Measurements from ENCODE around the gene HAAO.

The HAAO gene

DNA sequence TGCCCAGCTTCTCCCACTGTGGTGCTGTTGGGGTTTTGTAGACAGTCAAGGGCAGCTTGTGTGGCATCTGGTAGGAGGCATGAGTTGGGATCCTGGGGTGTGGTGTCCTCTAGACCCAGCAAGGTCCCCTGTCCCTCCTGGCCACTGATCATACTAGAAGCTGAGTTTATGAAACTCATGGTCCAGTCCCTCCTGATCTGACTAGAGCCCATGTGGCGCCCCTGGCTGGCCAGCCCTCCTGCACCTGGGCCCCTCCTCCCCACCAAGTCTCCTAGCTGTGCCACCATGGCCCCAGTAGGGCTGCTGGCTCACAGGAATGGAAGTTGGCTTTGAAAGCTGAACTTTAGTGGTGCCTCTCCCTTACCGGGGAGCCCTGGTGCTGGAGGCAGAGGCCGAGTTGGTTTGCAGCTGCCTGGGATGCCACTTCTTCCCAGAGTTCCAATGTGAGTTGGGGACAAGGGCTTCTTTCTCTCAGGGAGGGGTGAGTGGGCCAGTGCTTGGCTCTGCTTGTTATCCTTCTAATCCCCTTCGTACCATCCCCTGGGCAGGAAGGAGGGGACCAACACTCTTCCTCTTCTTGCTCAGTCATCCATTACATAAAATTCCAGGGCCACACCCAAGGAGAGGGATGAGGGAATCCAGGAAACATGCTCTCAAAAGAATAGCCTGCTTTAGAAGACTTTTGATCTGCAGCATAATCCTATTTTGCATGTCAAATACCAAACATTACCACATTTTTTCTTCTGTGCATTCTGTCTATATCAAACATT is 37.5 kb upstream of the HAAO start:
- no peaks in the 10 kb centered on the region for H3K36me3 ChIP-seq (ENCODE audit: insufficient read depth, low read length)
- peaks cover 5% of the 10 kb centered on the region for H3K27me3 ChIP-seq (ENCODE audit: insufficient read depth, low read length)
- peaks cover 3% of the 10 kb centered on the region; the same call in 1 of the 2 replicates for H3K4me1 ChIP-seq (ENCODE audit: insufficient read depth, low read length)
- no peak overlapping the region for H3K9ac ChIP-seq (ENCODE audit: low read depth, low read length)
- H3K27ac ChIP-seq (ENCODE audit: low read depth, low read length), result no peak overlapping the region
- WGBS, result 78% methylated on average over 4 of the region's 4 CpGs
- H3K9me3 ChIP-seq (ENCODE audit: insufficient read depth, low read depth, low read length), result no peaks in the 10 kb centered on the region
- H3K4me3 ChIP-seq (ENCODE audit: low read length), result no peak overlapping the region

DNA sequence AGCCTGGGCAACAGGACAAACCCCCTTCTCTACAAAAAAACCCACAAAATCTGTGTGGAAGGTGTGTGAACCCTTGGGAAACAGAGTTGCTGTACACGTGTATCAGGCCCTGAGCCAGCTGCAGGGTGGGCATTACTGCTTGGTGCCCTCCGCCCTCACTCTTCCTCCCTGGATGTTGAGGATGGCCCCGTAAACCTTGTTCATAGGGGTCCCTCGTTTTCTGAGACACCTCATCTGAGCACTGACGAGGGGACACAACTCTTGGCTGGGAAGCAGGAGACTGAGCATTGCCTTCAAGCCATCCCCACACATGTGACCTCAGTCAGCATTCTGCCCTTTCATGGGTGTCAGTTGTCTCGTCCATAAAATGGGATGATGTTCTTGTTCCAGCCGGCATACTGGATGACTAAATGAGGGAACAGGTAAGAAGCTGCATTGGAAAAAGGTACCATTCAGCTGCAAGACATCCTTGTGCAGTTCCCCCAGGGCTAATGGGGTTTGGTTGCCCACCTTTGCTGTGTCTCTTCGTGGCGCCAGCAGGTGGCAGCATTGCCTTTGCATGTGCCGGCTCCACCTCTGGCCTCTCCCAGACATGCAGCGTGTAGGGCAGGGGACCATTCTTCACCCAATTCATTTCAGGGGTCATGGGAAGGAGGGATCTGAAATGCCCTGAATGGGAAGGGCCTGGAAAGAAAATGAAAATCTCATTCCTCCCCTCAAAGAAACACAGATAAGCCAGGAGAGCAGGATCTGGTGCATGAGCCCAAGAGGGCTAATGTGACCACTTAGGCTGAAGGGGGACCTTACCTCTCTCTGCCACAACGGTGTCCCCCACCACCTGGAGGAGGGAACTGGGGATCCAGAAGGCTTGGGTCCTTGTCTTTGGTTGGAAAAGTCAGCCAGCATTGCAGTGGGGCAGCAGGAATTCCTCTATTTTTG is 36.4 kb upstream of the HAAO start:
- Histone ChIP-seq H3K9me3 (ENCODE audit: insufficient read depth, low read depth, low read length) (no peaks in the 10 kb centered on the region), H3K36me3 (ENCODE audit: insufficient read depth, low read length) (no peaks in the 10 kb centered on the region), H3K27me3 (ENCODE audit: insufficient read depth, low read length) (peaks cover 5% of the 10 kb centered on the region), H3K9ac (ENCODE audit: low read depth, low read length) (no peak overlapping the region), H3K27ac (ENCODE audit: low read depth, low read length) (no peak overlapping the region), H3K4me3 (ENCODE audit: low read length) (no peak overlapping the region), H3K4me1 (ENCODE audit: insufficient read depth, low read length) (peaks cover 3% of the 10 kb centered on the region; the same call in 1 of the 2 replicates)
- WGBS, result 44% methylated on average over 11 of the region's 12 CpGs

DNA sequence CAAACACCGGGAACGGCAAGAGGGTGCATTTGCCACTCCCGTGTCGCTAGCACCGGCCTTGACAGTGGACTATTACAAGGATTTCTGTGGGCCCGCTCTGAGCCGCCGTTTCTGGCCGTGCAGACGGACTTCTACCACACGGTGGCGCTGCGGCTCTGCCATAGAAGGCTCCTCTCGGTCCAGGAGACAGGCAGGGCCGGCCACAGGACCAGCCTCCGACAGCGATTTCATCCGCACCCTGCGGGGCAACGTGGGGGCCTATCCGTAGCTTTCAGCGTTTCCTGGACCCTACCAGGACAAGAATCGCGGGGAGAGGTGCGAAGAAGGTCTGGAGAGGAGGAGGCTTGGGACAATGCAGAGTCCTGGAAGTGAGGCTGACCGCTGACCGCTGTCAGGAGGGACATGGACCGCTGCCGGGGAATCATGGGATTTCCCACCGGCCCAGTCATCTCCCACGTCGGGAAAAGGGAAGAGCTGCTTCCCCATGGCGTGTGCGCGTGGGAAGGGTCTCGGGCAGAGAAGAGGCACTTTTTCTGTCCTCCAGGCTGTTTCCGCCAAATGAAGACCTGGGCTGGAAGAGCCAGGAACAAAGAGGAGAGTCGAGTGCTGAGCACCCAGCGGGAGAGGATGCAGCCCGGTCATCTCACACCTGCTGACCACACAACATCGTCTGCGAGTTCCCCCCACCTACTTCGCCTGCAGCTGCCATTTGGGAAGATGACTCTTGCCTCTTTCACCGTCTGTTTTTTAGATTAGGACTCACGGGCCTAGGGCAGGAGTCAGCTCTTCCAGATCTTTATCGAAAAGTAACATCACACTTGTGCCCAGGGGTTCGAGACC is 35.5 kb upstream of the HAAO start:
- H3K27ac ChIP-seq (ENCODE audit: low read depth, low read length), result no peak overlapping the region
- H3K27me3 ChIP-seq (ENCODE audit: insufficient read depth, low read length), result peaks cover 5% of the 10 kb centered on the region
- no peak overlapping the region for H3K9ac ChIP-seq (ENCODE audit: low read depth, low read length)
- H3K9me3 ChIP-seq (ENCODE audit: insufficient read depth, low read depth, low read length), result no peaks in the 10 kb centered on the region
- H3K4me1 ChIP-seq (ENCODE audit: insufficient read depth, low read length), result peaks cover 3% of the 10 kb centered on the region; the same call in 1 of the 2 replicates
- WGBS, result 37% methylated on average over 47 of the region's 47 CpGs
- H3K4me3 ChIP-seq (ENCODE audit: low read length), result peak overlapping the region; percentile 38
- no peaks in the 10 kb centered on the region for H3K36me3 ChIP-seq (ENCODE audit: insufficient read depth, low read length)

DNA sequence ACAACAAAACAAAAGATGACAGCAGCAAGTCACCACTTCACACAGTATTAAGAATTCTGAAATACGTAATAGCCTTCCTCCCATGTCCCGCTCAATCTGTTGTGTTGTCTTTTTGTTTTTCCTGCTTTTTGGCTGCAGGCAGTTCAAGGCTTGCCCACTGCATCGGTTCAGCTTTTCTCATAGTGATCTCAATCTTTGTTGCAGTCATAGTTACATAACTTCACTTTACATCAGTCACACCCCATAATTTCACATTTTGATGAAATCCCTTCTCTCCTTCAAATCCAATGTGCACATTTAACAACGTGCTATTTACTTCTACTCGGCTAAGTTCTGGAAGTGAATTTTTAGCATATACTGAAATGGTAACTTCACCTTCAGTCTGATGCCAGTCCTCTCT is 33.8 kb upstream of the HAAO start:
- Histone ChIP-seq H3K4me3 (ENCODE audit: low read length) (no peak overlapping the region), H3K4me1 (ENCODE audit: insufficient read depth, low read length) (peaks cover 3% of the 10 kb centered on the region; the same call in 1 of the 2 replicates), H3K27me3 (ENCODE audit: insufficient read depth, low read length) (peaks cover 5% of the 10 kb centered on the region), H3K9ac (ENCODE audit: low read depth, low read length) (no peak overlapping the region), H3K36me3 (ENCODE audit: insufficient read depth, low read length) (no peaks in the 10 kb centered on the region), H3K9me3 (ENCODE audit: insufficient read depth, low read depth, low read length) (no peaks in the 10 kb centered on the region), H3K27ac (ENCODE audit: low read depth, low read length) (no peak overlapping the region)
- WGBS, result 93% methylated on average over 5 of the region's 5 CpGs

DNA sequence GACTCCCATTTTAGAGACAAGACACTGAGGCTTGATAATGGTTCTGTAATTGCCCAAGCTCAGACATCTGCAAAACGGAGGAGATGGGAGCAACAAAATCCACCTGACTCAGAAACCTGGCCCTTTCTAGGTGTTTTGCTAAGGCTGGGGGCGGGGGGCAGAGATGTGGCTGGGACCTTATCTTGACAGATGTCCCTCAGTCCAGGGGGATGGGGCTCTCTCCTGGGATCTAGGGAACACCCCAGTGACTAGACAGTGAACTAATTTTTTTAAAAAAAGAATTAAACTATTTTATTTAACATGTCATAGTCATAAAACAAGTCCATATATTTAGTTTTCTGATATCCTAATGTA is 32.0 kb upstream of the HAAO start:
- Histone ChIP-seq H3K27ac (ENCODE audit: low read depth, low read length) (no peak overlapping the region), H3K27me3 (ENCODE audit: insufficient read depth, low read length) (peaks cover 5% of the 10 kb centered on the region), H3K9ac (ENCODE audit: low read depth, low read length) (no peak overlapping the region), H3K36me3 (ENCODE audit: insufficient read depth, low read length) (no peaks in the 10 kb centered on the region), H3K4me3 (ENCODE audit: low read length) (no peak overlapping the region), H3K9me3 (ENCODE audit: insufficient read depth, low read depth, low read length) (no peaks in the 10 kb centered on the region), H3K4me1 (ENCODE audit: insufficient read depth, low read length) (peaks cover 3% of the 10 kb centered on the region; the same call in 1 of the 2 replicates)
- 97% methylated on average over 2 of the region's 2 CpGs for WGBS

DNA sequence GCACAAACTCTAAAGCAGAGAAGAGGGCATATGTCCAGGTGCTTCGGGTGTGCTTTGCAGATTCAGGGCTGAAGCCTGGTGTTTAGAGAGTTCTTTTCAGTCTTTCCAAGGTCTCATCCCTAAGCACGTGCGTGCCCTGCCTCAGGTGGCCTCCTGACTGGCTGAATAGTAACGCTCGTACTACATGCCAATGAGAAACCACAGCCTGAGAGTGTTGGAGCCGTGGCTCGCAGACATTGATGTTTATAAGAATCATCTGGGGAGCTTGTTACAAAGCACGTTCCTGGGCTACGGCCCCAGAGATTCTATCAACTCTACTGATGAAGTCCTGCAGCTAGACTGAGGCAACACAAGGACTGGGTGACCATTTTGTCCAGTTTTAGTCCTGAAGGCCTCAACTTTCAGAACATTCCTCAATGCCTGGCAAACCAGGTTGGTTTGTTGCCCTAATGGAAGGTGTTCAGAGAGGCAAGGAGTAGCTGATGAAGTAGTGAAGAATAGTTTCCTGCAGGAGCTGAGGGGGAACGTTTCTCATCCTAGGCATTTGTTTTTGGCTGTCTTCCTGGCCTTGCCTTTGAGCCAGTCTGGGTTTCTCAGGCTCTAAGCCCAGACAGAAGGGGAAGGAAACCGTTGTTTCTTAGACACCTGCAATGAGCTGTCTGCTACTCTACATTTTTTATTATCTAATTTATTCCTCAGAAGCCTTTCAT is 31.5 kb upstream of the HAAO start:
- no peak overlapping the region for H3K4me3 ChIP-seq (ENCODE audit: low read length)
- H3K4me1 ChIP-seq (ENCODE audit: insufficient read depth, low read length), result peaks cover under 1% of the 10 kb centered on the region; the same call in 1 of the 2 replicates
- H3K9ac ChIP-seq (ENCODE audit: low read depth, low read length), result no peak overlapping the region
- 93% methylated on average over 11 of the region's 11 CpGs for WGBS
- no peaks in the 10 kb centered on the region for H3K36me3 ChIP-seq (ENCODE audit: insufficient read depth, low read length)
- H3K27ac ChIP-seq (ENCODE audit: low read depth, low read length), result no peak overlapping the region
- H3K9me3 ChIP-seq (ENCODE audit: insufficient read depth, low read depth, low read length), result no peaks in the 10 kb centered on the region
- H3K27me3 ChIP-seq (ENCODE audit: insufficient read depth, low read length), result peaks cover 5% of the 10 kb centered on the region

DNA sequence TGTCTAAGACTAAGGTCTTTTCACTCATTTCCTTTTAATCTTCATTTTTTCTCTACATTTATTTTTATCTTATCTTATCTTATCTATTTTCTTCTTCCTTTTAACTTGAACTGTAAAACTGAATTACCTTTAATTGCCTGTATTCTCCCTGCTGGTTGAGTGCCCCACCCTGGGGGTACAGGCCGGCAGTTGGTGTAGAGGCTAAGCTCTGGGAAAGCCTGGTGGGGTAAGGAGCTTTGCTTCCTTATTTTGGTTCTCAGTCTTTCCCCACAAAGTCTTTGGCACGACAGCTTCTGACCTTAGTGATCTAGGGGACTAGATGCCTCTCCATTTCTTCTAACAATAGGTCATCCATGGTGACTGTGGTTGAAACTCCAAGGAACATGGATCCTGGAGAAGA is 26.8 kb upstream of the HAAO start:
- H3K9ac ChIP-seq (ENCODE audit: low read depth, low read length), result no peak overlapping the region
- no peak overlapping the region for H3K27ac ChIP-seq (ENCODE audit: low read depth, low read length)
- H3K27me3 ChIP-seq (ENCODE audit: insufficient read depth, low read length), result no peaks in the 10 kb centered on the region
- H3K36me3 ChIP-seq (ENCODE audit: insufficient read depth, low read length), result no peaks in the 10 kb centered on the region
- H3K4me3 ChIP-seq (ENCODE audit: low read length), result no peak overlapping the region
- 83% methylated on average over 2 of the region's 2 CpGs for WGBS
- 0 out of 2 replicates have a peak, but pooled peaks cover 2% of the 10 kb centered on the region for H3K4me1 ChIP-seq (ENCODE audit: insufficient read depth, low read length)
- H3K9me3 ChIP-seq (ENCODE audit: insufficient read depth, low read depth, low read length), result no peaks in the 10 kb centered on the region

DNA sequence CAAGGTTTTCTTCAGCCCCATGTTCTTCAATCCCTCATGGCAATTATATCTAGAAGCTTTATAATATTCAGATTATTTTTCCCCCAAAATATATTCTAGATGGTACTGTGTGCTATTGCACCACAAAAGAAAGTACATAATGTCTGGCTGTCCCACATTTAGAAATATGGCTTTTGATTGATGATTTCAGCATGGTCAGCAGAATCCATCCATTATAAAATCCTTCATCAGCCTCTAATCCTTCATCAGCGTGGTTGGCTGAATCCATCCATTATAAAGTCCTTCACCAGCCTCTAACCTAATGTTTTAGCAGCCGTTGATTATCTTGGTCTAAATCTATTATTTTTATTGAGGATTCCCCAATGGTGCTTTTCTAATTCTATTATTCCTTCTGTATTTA is 23.3 kb upstream of the HAAO start:
- no peaks in the 10 kb centered on the region for H3K36me3 ChIP-seq (ENCODE audit: insufficient read depth, low read length)
- no peak overlapping the region for H3K9ac ChIP-seq (ENCODE audit: low read depth, low read length)
- no peak overlapping the region for H3K4me3 ChIP-seq (ENCODE audit: low read length)
- no peak overlapping the region for H3K27ac ChIP-seq (ENCODE audit: low read depth, low read length)
- H3K9me3 ChIP-seq (ENCODE audit: insufficient read depth, low read depth, low read length), result no peaks in the 10 kb centered on the region
- H3K27me3 ChIP-seq (ENCODE audit: insufficient read depth, low read length), result no peaks in the 10 kb centered on the region
- 0% methylated on average over 1 of the region's 2 CpGs for WGBS
- 0 out of 2 replicates have a peak, but pooled peaks cover 2% of the 10 kb centered on the region for H3K4me1 ChIP-seq (ENCODE audit: insufficient read depth, low read length)

DNA sequence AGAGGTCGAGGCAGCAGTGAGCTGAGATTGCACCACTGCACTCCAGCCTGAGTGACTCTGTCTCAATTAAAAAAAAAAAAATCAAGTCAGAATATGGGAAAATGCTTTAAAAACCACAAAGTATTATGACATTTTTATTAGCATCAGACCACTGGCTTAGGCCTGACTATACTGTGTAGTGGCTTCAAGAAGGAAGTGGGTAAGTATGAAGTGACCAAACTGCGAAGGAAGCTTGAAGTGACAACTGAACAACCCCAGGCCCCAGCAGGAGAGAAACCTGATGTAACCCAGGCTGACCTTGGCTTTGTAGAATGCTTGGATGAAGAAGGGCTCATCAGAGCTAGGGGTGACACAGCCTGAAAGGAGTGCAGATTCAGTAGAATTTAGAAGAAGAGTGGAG is 21.4 kb upstream of the HAAO start:
- 96% methylated on average over 2 of the region's 2 CpGs for WGBS
- Histone ChIP-seq H3K27me3 (ENCODE audit: insufficient read depth, low read length) (no peaks in the 10 kb centered on the region), H3K9ac (ENCODE audit: low read depth, low read length) (no peak overlapping the region), H3K27ac (ENCODE audit: low read depth, low read length) (no peak overlapping the region), H3K4me1 (ENCODE audit: insufficient read depth, low read length) (0 out of 2 replicates have a peak, but pooled peaks cover 8% of the 10 kb centered on the region), H3K9me3 (ENCODE audit: insufficient read depth, low read depth, low read length) (no peaks in the 10 kb centered on the region), H3K36me3 (ENCODE audit: insufficient read depth, low read length) (no peaks in the 10 kb centered on the region), H3K4me3 (ENCODE audit: low read length) (no peak overlapping the region)

DNA sequence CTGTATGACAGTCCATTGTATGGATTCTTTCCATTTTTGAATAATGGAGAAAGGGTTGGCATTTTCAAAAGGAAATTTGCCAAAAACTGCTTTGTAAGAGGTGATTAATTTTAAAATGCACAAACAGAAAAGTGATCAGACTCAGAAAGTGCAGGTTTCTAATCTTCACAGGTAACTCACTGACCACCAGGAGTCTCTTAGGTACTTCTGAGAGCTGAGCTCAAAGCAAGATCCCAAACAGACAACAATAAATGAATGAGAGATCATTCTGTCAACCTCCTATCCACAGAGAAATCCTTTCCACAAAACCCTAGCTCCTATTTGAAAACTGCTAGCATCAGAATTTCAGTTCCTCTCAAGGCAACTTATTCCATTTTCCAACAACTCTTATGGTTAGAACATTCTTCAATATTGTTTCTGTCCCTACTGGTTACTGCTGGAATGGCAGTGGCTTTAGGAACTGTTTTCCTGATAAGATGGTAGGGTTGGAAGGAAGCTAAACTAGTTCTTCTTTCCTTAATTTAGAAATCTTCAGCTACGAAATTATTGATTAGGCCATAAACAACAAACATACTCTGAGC is 20.6 kb upstream of the HAAO start:
- H3K36me3 ChIP-seq (ENCODE audit: insufficient read depth, low read length), result no peaks in the 10 kb centered on the region
- H3K4me3 ChIP-seq (ENCODE audit: low read length), result no peak overlapping the region
- H3K4me1 ChIP-seq (ENCODE audit: insufficient read depth, low read length), result 0 out of 2 replicates have a peak, but pooled peaks cover 8% of the 10 kb centered on the region
- no peaks in the 10 kb centered on the region for H3K27me3 ChIP-seq (ENCODE audit: insufficient read depth, low read length)
- no peak overlapping the region for H3K27ac ChIP-seq (ENCODE audit: low read depth, low read length)
- WGBS, result no CpG with 5 or more reads among the region's 1 CpG
- H3K9ac ChIP-seq (ENCODE audit: low read depth, low read length), result no peak overlapping the region
- no peaks in the 10 kb centered on the region for H3K9me3 ChIP-seq (ENCODE audit: insufficient read depth, low read depth, low read length)

All from HUES64 (cell line).